HepG2 (cell line): Measurements from ENCODE around the gene PDCD2. TPM values are rescaled to one million over a fixed set of nuclear protein-coding genes. Genes with fewer than 3 reads are reported as not detected.

Source experiments
- ATF1 ChIP-seq: IDR thresholded peaks from 2 replicates; pipeline ENCODE4 v1.6.1; 2016; ENCODE audit warnings: mild to moderate bottlenecking, control low read depth
- CSRNP2 ChIP-seq: sonication (generic); formaldehyde crosslinking; conservative IDR thresholded peaks from 2 replicates; pipeline ENCODE4 v1.8.0; 2022; ENCODE audit warnings: low read depth, missing genetic modification reagents
- GRHL1 ChIP-seq: sonication (generic); formaldehyde crosslinking; conservative IDR thresholded peaks from 2 replicates; pipeline ENCODE4 v1.8.0; 2022; ENCODE audit warnings: missing genetic modification reagents
- PAX8 ChIP-seq: sonication (generic); formaldehyde crosslinking; IDR thresholded peaks from 2 replicates; pipeline ENCODE4 v1.8.0; 2022; ENCODE audit warnings: mild to moderate bottlenecking, missing genetic modification reagents, borderline replicate concordance
- RAD21 ChIP-seq: fragments of 450-650 bp; formaldehyde crosslinking; IDR thresholded peaks from 2 replicates; pipeline ENCODE4 v1.5.0; 2020; ENCODE audit warnings: mild to moderate bottlenecking
- TBX2 ChIP-seq: sonication (generic); formaldehyde crosslinking; IDR thresholded peaks from 2 replicates; pipeline ENCODE4 v1.5.0; 2020; ENCODE audit warnings: missing genetic modification reagents, mild to moderate bottlenecking, borderline replicate concordance
- TRAFD1 ChIP-seq: sonication (generic); formaldehyde crosslinking; IDR thresholded peaks from 2 replicates; pipeline ENCODE4 v1.5.1; 2020; ENCODE audit warnings: missing genetic modification reagents, mild to moderate bottlenecking, borderline replicate concordance
- U2AF2 ChIP-seq: fragments of 200-400 bp; formaldehyde crosslinking; IDR thresholded peaks from 2 replicates; pipeline ENCODE4 v1.6.1; 2017; ENCODE audit warnings: low read depth, mild to moderate bottlenecking, low read length
- ZBTB39 ChIP-seq: sonication (generic); formaldehyde crosslinking; IDR thresholded peaks from 2 replicates; pipeline ENCODE4 v1.5.0; 2020; ENCODE audit warnings: missing genetic modification reagents
- ZNF142 ChIP-seq: sonication (generic); formaldehyde crosslinking; IDR thresholded peaks from 2 replicates; pipeline ENCODE4 v1.4.0; 2020; ENCODE audit warnings: missing genetic modification reagents
- ZNF263 ChIP-seq: sonication (generic); formaldehyde crosslinking; IDR thresholded peaks from 2 replicates; pipeline ENCODE4 v1.4.0; 2020; ENCODE audit warnings: missing genetic modification reagents
- ZNF264 ChIP-seq: sonication (generic); formaldehyde crosslinking; IDR thresholded peaks from 2 replicates; pipeline ENCODE4 v1.4.0; 2020; ENCODE audit warnings: missing genetic modification reagents
- ZNF430 ChIP-seq: sonication (generic); formaldehyde crosslinking; IDR thresholded peaks from 2 replicates; pipeline ENCODE4 v1.9.0; 2021; ENCODE audit warnings: mild to moderate bottlenecking, missing genetic modification reagents
- ZNF577 ChIP-seq: sonication (generic); formaldehyde crosslinking; IDR thresholded peaks from 2 replicates; pipeline ENCODE4 v1.4.0; 2020; ENCODE audit warnings: mild to moderate bottlenecking, low read depth, missing genetic modification reagents, borderline replicate concordance
- ZNF7 ChIP-seq: IDR thresholded peaks from 2 replicates; pipeline ENCODE4 v1.6.1; 2016; ENCODE audit warnings: missing biosample characterization, missing genetic modification reagents
- polyA plus RNA-seq, 8 experiments: library from polyadenylated mRNA; depleted of rRNA in 3 of 8; stranded (reverse) in 7 of 8; unstranded in 1 of 8; fragments of >200 nt; fragmentation: Illumina TruSeq in 4 of 8; extraction: Trizol in 4 of 8; gene quantifications; 2 replicates each; pipeline versions ENCODE4 v1.2.1 to v1.2.3, GENCODE V29; 2011 to 2016; ENCODE audit warnings: low read depth in 4 of 8, missing spikeins in 1 of 8, mixed read lengths in 1 of 8; ENCODE audit not compliant: insufficient read depth in 1 of 8
- total RNA-seq, 5 experiments: library from RNA; depleted of rRNA; stranded (reverse); fragments of >200 nt; fragmentation: Illumina TruSeq; extraction: Trizol; gene quantifications; 2 replicates each; pipeline ENCODE4 v1.2.3, GENCODE V29; 2016; ENCODE audit warnings: low read depth in 1 of 5

The PDCD2 gene
- total and polyA plus RNA-seq, 2 of the 13 experiments (the other 11 are each of a cell fraction or from before 2014, with no cell fraction given): 83.6 to 133 TPM

- TF ChIP-seq ZNF263 (CRISPR knock-in tag) (no peak), PAX8 (CRISPR knock-in tag) (no peak), CSRNP2 (CRISPR knock-in tag) (no peak), TBX2 (CRISPR knock-in tag) (no peak; the same call in 1 of the 2 replicates), ZNF577 (CRISPR knock-in tag) (no peak), GRHL1 (CRISPR knock-in tag) (no peak), ZNF7 (no peak; the same call in 1 of the 2 replicates), ZBTB39 (CRISPR knock-in tag) (no peak), RAD21 (CRISPR knock-in tag) (peak; percentile 61), ATF1 (CRISPR knock-in tag) (peak; percentile 93), ZNF430 (peak; percentile 92; the same call in 1 of the 2 replicates), TRAFD1 (CRISPR knock-in tag) (0 out of 2 replicates have a peak, but pooled peaks have one; percentile 88), ZNF142 (CRISPR knock-in tag) (0 out of 2 replicates have a peak, but pooled peaks have one; percentile 60), ZNF264 (peak; percentile 62; the same call in 1 of the 2 replicates), U2AF2 (0 out of 2 replicates have a peak, but pooled peaks have one; percentile 69)
Observed at GRCh38 chr6:170552765-170553533, 31.5 kb downstream of the PDCD2 start, which contains the start of gene PSMB1 (continued).
